GM21619 (cell line): ENCODE results near the gene MFAP5.
A peak's percentile ranks its signal among the peaks of the same experiment; 100 is the strongest.

Experiments used
- ATAC-seq: cut with Tn5 transposase; IDR thresholded peaks from one replicate; pipeline ENCODE4 v1.9.1; 2021; ENCODE audit not compliant: unreplicated experiment

The MFAP5 gene

GRCh38 chr12:8662593-8662992, at the start of gene MFAP5:
MFAP5 (minus strand) TSS chr12:8662826; CDS start chr12:8662104, 722 bp downstream.
- ATAC-seq, result no peak

- ATAC-seq, result no peak
These were observed 46.7 kb upstream of the MFAP5 start for GRCh38 chr12:8709124-8709830.

GRCh38 chr12:8702159-8702558, 39.5 kb upstream of the MFAP5 start:
- ATAC-seq, result no peak

GRCh38 chr12:8701046-8701660, 38.5 kb upstream of the MFAP5 start:
- no peak for ATAC-seq

- no peak for ATAC-seq
These were observed 37.1 kb upstream of the MFAP5 start for GRCh38 chr12:8699714-8700113.

GRCh38 chr12:8698879-8699278, 36.3 kb upstream of the MFAP5 start:
- ATAC-seq, result no peak

GRCh38 chr12:8698132-8698851, 35.7 kb upstream of the MFAP5 start:
- peak; percentile 38 for ATAC-seq

GRCh38 chr12:8697476-8698131, 35.0 kb upstream of the MFAP5 start, which contains the start of gene RIMKLB:
RIMKLB (plus strand) TSS chr12:8697991; CDS start chr12:8713867, 15,876 bp downstream.
- peak; percentile 80 for ATAC-seq

GRCh38 chr12:8697120-8697475, 34.5 kb upstream of the MFAP5 start:
- peak; percentile 23 for ATAC-seq

GRCh38 chr12:8696442-8697090, 33.9 kb upstream of the MFAP5 start:
- ATAC-seq, result no peak

GRCh38 chr12:8695116-8695515, 32.5 kb upstream of the MFAP5 start:
- no peak for ATAC-seq

- no peak for ATAC-seq
These were observed 29.9 kb upstream of the MFAP5 start for GRCh38 chr12:8692573-8692972.

- no peak for ATAC-seq
These were observed 27.1 kb upstream of the MFAP5 start for GRCh38 chr12:8689681-8690080.

GRCh38 chr12:8687846-8688601, 25.4 kb upstream of the MFAP5 start:
- no peak for ATAC-seq

- no peak for ATAC-seq
These were observed 22.4 kb upstream of the MFAP5 start for GRCh38 chr12:8685051-8685450.

GRCh38 chr12:8681129-8681884, 18.7 kb upstream of the MFAP5 start:
- ATAC-seq, result no peak

GRCh38 chr12:8680533-8680932, 17.9 kb upstream of the MFAP5 start:
- ATAC-seq, result no peak

- ATAC-seq, result no peak
These were observed 16.1 kb upstream of the MFAP5 start for GRCh38 chr12:8678661-8679111.

- no peak for ATAC-seq
These were observed 14.7 kb upstream of the MFAP5 start for GRCh38 chr12:8677362-8677761.
